Measurements from ENCODE around the gene AHR.
"Not testable (repeated sequence)": the region's sequence is repeated elsewhere in the genome, so short reads cannot be mapped to it uniquely, and the experiment has no call there.

AHR gene

GRCh38 chr7:17380736-17381662 lies 82.5 kb downstream of the AHR start:
- peak; percentile 84 for DNase-seq

GRCh38 chr7:17382408-17383354 lies 84.2 kb downstream of the AHR start:
- DNase-seq, result not testable (repeated sequence)

GRCh38 chr7:17384400-17384799 lies 85.9 kb downstream of the AHR start:
- DNase-seq, result no peak

GRCh38 chr7:17385612-17386011 lies 87.2 kb downstream of the AHR start:
- no peak for DNase-seq

GRCh38 chr7:17390392-17390791 lies 91.9 kb downstream of the AHR start:
- DNase-seq, result no peak

GRCh38 chr7:17391366-17391765 lies 92.9 kb downstream of the AHR start:
- DNase-seq, result no peak

- peak; percentile 92 for DNase-seq
These were observed 94.4 kb downstream of the AHR start for GRCh38 chr7:17392846-17393245.

GRCh38 chr7:17394563-17394962 lies 96.1 kb downstream of the AHR start:
- not testable (repeated sequence) for DNase-seq
